ENCODE data around the gene ADD3. TPM values are rescaled to one million over a fixed set of nuclear protein-coding genes. Genes with fewer than 3 reads are reported as not detected.

Gene ADD3
- polyA plus RNA-seq, 3 donors: 94.8 to 126 (median 111) TPM

DNA sequence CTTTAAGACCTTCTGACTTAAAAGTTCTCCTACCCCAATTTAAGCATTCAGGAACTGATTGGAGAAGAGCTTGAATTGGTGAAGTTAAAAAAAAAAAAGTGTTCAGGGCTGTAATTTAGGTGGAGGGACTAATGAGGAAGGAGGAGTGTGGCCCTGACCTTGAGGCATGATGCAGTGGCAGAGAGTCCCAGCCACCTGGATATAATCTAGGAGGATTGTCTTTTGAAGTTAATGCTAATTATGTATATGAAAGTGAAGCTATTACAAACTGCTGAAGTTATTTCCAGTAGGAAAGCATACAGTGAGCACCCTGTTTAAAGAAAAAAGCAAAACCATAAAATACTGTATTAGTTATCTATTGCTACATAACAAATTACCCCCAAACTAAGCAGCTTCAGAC is 31.5 kb downstream of the ADD3 start:
- Histone ChIP-seq H3K4me3 (replicated peaks in 1 of 3; ENCODE audit: low read depth in 2 of 3, low read length in 3 of 3) (no peak overlapping the region), H3K36me3 (replicated peaks in 1 of 2; ENCODE audit: control insufficient read depth in 1 of 2, insufficient read depth in 2 of 2, low read length in 2 of 2) (no peaks in the 10 kb centered on the region), H3K4me2 (replicated peaks; ENCODE audit: extremely low read depth, low read length, poor library complexity, severe bottlenecking) (no peak overlapping the region), H3K27ac (ENCODE audit: low read depth in 1 of 2, low read length in 2 of 2) (peak overlapping the region in 1 of 2 donors; percentile 11), H3K9ac (ENCODE audit: insufficient read depth, low read length, poor library complexity, severe bottlenecking) (no peak overlapping the region), H3K79me2 (ENCODE audit: insufficient read depth, low read length) (peaks cover 97% of the 10 kb centered on the region), H4K20me1 (ENCODE audit: insufficient read depth, low read length) (peaks cover 37% of the 10 kb centered on the region), H3K9me3 (replicated peaks in 1 of 2; ENCODE audit: control insufficient read depth in 1 of 2, insufficient read depth in 1 of 2, low read length in 2 of 2) (no peaks in the 10 kb centered on the region), H2AFZ (ENCODE audit: insufficient read depth, low read depth, low read length, poor library complexity, severe bottlenecking) (no peak overlapping the region), H3K27me3 (ENCODE audit: control insufficient read depth in 2 of 2, insufficient read depth in 2 of 2, low read length in 2 of 2) (no peaks in the 10 kb centered on the region), H3K4me1 (ENCODE audit: control insufficient read depth in 1 of 2, insufficient read depth in 2 of 2, low read length in 2 of 2) (peaks cover 0 to 22% of the 10 kb centered on the region in 2 donors)
- Mint-ChIP-seq H3K4me3 (no peak overlapping the region), H3K36me3 (peaks cover 6 to 12% of the 10 kb centered on the region in 2 donors), H3K27me3 (ENCODE audit: low read depth in 3 of 3) (peaks cover 0 to 4% (median 0%) of the 10 kb centered on the region in 3 donors), H3K4me1 (peaks cover 34% of the 10 kb centered on the region), H3K27ac (peak overlapping the region in 2 of 7 donors; percentile 33 to 52), H3K9me3 (peaks cover 0 to 3% (median 0%) of the 10 kb centered on the region in 7 donors)
- no peak for DNase-seq
- intact Hi-C loops (cut with micrococcal nuclease): no loop called here
- TF ChIP-seq CTCF (IDR thresholded peaks at IDR 0.05): no peak

GRCh38 chr10:110040108-110040507 is 32.3 kb downstream of the ADD3 start:
- Histone ChIP-seq H2AFZ (ENCODE audit: insufficient read depth, low read depth, low read length, poor library complexity, severe bottlenecking) (no peak overlapping the region), H3K79me2 (ENCODE audit: insufficient read depth, low read length) (peaks cover 99% of the 10 kb centered on the region), H3K4me3 (replicated peaks in 1 of 3; ENCODE audit: low read depth in 2 of 3, low read length in 3 of 3) (no peak overlapping the region)

More at GRCh38 chr10:110040108-110040507, 32.3 kb downstream of the ADD3 start:
- Histone ChIP-seq H3K9me3 (replicated peaks in 1 of 2; ENCODE audit: control insufficient read depth in 1 of 2, insufficient read depth in 1 of 2, low read length in 2 of 2) (no peaks in the 10 kb centered on the region), H3K27ac (ENCODE audit: low read depth in 1 of 2, low read length in 2 of 2) (peak overlapping the region in 1 of 2 donors; percentile 11), H4K20me1 (ENCODE audit: insufficient read depth, low read length) (peaks cover 33% of the 10 kb centered on the region), H3K4me2 (replicated peaks; ENCODE audit: extremely low read depth, low read length, poor library complexity, severe bottlenecking) (no peak overlapping the region), H3K36me3 (replicated peaks in 1 of 2; ENCODE audit: control insufficient read depth in 1 of 2, insufficient read depth in 2 of 2, low read length in 2 of 2) (no peaks in the 10 kb centered on the region), H3K9ac (ENCODE audit: insufficient read depth, low read length, poor library complexity, severe bottlenecking) (no peak overlapping the region), H3K27me3 (ENCODE audit: control insufficient read depth in 2 of 2, insufficient read depth in 2 of 2, low read length in 2 of 2) (no peaks in the 10 kb centered on the region), H3K4me1 (ENCODE audit: control insufficient read depth in 1 of 2, insufficient read depth in 2 of 2, low read length in 2 of 2) (peaks cover 0 to 15% of the 10 kb centered on the region in 2 donors)
- H3K4me3 Mint-ChIP-seq: no peak overlapping the region
- no CpG with 5 or more reads among the region's 1 CpG for WGBS (ENCODE audit: insufficient coverage)
- TF ChIP-seq CTCF (IDR thresholded peaks at IDR 0.05): no peak
- peaks cover 28% of the 10 kb centered on the region for H3K4me1 Mint-ChIP-seq
- no peak overlapping the region for H3K27ac Mint-ChIP-seq
- H3K27me3 Mint-ChIP-seq (ENCODE audit: low read depth in 3 of 3): peaks cover 0 to 4% (median 0%) of the 10 kb centered on the region in 3 donors
- intact Hi-C loops (cut with micrococcal nuclease): no loop called here
- no peak for DNase-seq
- H3K9me3 Mint-ChIP-seq: peaks cover 0 to 3% (median 0%) of the 10 kb centered on the region in 7 donors
- peaks cover 7 to 12% of the 10 kb centered on the region in 2 donors for H3K36me3 Mint-ChIP-seq

Measured in CD14-positive monocyte (primary cell).